Measurements from ENCODE around the gene UFC1. TPM values are rescaled to one million over a fixed set of nuclear protein-coding genes. Genes with fewer than 3 reads are reported as not detected.

UFC1 gene
- polyA plus RNA-seq, 3 donors, result 100 to 120 (median 108) TPM

DNA sequence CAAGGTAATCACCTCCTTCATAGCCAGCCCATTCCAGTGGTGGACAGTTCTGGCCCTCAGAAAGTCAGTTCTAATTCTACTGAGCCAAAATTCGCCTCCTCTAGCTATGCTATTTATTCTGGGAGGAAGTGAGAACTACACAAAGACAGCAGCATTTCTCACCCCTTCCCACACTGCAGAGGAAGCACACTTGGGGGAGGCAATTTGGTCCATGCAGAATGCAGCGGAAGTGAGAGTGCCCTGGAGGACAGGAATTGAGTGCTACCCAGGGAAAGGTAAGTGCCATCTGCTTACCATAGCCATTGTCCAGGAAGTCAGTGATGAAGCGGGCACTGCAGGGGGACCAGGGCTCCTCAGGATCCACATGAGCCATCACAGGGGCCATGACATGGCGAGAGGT lies 41.4 kb downstream of the UFC1 start:
- WGBS (ENCODE audit: insufficient coverage), result 54% methylated on average over 3 of the region's 4 CpGs
- no peaks in the 10 kb centered on the region for H3K27me3 ChIP-seq (ENCODE audit: control insufficient read depth in 2 of 2, insufficient read depth in 2 of 2, low read length in 2 of 2)
- Mint-ChIP-seq H3K27me3 (ENCODE audit: low read depth in 3 of 3) (peaks cover 0 to 2% (median 1%) of the 10 kb centered on the region in 3 donors), H3K27ac (peak overlapping the region; percentile 19 to 88 (median 87)), H3K9me3 (no peaks in the 10 kb centered on the region), H3K4me3 (peak overlapping the region in 1 of 2 donors; percentile 55), H3K36me3 (no peaks in the 10 kb centered on the region), H3K4me1 (peaks cover 59% of the 10 kb centered on the region)
- no peaks in the 10 kb centered on the region for H3K36me3 ChIP-seq (replicated peaks in 1 of 2; ENCODE audit: control insufficient read depth in 1 of 2, insufficient read depth in 2 of 2, low read length in 2 of 2)
- peak overlapping the region; percentile 1 for H2AFZ ChIP-seq (ENCODE audit: insufficient read depth, low read depth, low read length, poor library complexity, severe bottlenecking)
- no peaks in the 10 kb centered on the region for H4K20me1 ChIP-seq (ENCODE audit: insufficient read depth, low read length)
- peak overlapping the region; percentile 37 for H3K4me2 ChIP-seq (replicated peaks; ENCODE audit: extremely low read depth, low read length, poor library complexity, severe bottlenecking)
- intact Hi-C loops (cut with micrococcal nuclease), result no loop called here
- peak overlapping the region in 1 of 3 experiments; percentile 24 for H3K4me3 ChIP-seq (replicated peaks in 1 of 3; ENCODE audit: low read depth in 2 of 3, low read length in 3 of 3)
- H3K9ac ChIP-seq (ENCODE audit: insufficient read depth, low read length, poor library complexity, severe bottlenecking), result no peak overlapping the region
- peaks cover 43 to 48% of the 10 kb centered on the region in 2 donors for H3K4me1 ChIP-seq (ENCODE audit: control insufficient read depth in 1 of 2, insufficient read depth in 2 of 2, low read length in 2 of 2)
- DNase-seq, result peak; percentile 38 to 46 (median 46)
- no peaks in the 10 kb centered on the region for H3K9me3 ChIP-seq (replicated peaks in 1 of 2; ENCODE audit: control insufficient read depth in 1 of 2, insufficient read depth in 1 of 2, low read length in 2 of 2)
- H3K27ac ChIP-seq (ENCODE audit: low read depth in 1 of 2, low read length in 2 of 2), result peak overlapping the region; percentile 7 to 53
- H3K79me2 ChIP-seq (ENCODE audit: insufficient read depth, low read length), result no peaks in the 10 kb centered on the region
- TF ChIP-seq CTCF (IDR thresholded peaks at IDR 0.05), result no peak

DNA sequence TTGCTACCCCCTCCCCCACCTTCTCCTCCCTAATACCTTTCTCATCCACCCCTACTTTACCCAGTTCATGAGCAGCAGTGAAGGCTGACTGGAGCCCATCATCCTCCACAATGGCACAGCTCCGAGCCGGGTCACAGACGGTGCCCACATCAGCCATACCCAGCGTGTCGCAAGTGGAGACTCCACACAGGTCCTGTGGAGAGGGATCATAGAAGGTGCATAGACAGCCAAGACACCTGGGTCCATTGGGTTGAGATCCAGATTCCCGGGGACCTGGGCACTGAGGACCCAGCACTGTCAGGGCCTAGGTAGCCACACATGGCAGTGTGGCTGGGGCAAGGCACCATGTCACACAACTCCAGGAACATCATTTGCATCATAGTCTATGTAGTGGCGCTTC lies 42.3 kb downstream of the UFC1 start:
- Mint-ChIP-seq H3K27me3 (ENCODE audit: low read depth in 3 of 3) (peaks cover 0 to 2% (median 1%) of the 10 kb centered on the region in 3 donors), H3K4me1 (peaks cover 64% of the 10 kb centered on the region), H3K4me3 (no peak overlapping the region), H3K9me3 (no peaks in the 10 kb centered on the region), H3K36me3 (no peaks in the 10 kb centered on the region), H3K27ac (peak overlapping the region in 3 of 7 donors; percentile 50 to 63 (median 59))
- intact Hi-C loops (cut with micrococcal nuclease), result no loop called here
- Histone ChIP-seq H3K9me3 (replicated peaks in 1 of 2; ENCODE audit: control insufficient read depth in 1 of 2, insufficient read depth in 1 of 2, low read length in 2 of 2) (no peaks in the 10 kb centered on the region), H3K9ac (ENCODE audit: insufficient read depth, low read length, poor library complexity, severe bottlenecking) (no peak overlapping the region), H3K4me3 (replicated peaks in 1 of 3; ENCODE audit: low read depth in 2 of 3, low read length in 3 of 3) (no peak overlapping the region), H3K27ac (ENCODE audit: low read depth in 1 of 2, low read length in 2 of 2) (no peak overlapping the region), H3K4me2 (replicated peaks; ENCODE audit: extremely low read depth, low read length, poor library complexity, severe bottlenecking) (no peak overlapping the region), H4K20me1 (ENCODE audit: insufficient read depth, low read length) (no peaks in the 10 kb centered on the region), H3K36me3 (replicated peaks in 1 of 2; ENCODE audit: control insufficient read depth in 1 of 2, insufficient read depth in 2 of 2, low read length in 2 of 2) (no peaks in the 10 kb centered on the region), H3K27me3 (ENCODE audit: control insufficient read depth in 2 of 2, insufficient read depth in 2 of 2, low read length in 2 of 2) (no peaks in the 10 kb centered on the region), H2AFZ (ENCODE audit: insufficient read depth, low read depth, low read length, poor library complexity, severe bottlenecking) (no peak overlapping the region), H3K4me1 (ENCODE audit: control insufficient read depth in 1 of 2, insufficient read depth in 2 of 2, low read length in 2 of 2) (peaks cover 52 to 57% of the 10 kb centered on the region in 2 donors), H3K79me2 (ENCODE audit: insufficient read depth, low read length) (no peaks in the 10 kb centered on the region)
- WGBS (ENCODE audit: insufficient coverage), result 100% methylated on average over 4 of the region's 7 CpGs
- TF ChIP-seq CTCF (IDR thresholded peaks at IDR 0.05), result no peak
- DNase-seq, result no peak

Data from CD14-positive monocyte (primary cell).